CD4-positive, alpha-beta T cell (primary cell): ENCODE measurements around the gene ADAM10. TPM values are rescaled to one million over a fixed set of nuclear protein-coding genes. Genes with fewer than 3 reads are reported as not detected.
A peak's percentile ranks its signal among the peaks of the same experiment; 100 is the strongest.

ENCODE experiments used
- ATAC-seq: fragments of 200-7000 bp; cut with Tn5 transposase; one replicate; pipeline ENCODE4 v1.10.0; 2022; ENCODE audit warnings: mild to moderate bottlenecking; ENCODE audit not compliant: poor library complexity
- CTCF ChIA-PET: fragments of 350-600 bp; sonication (Branson Sonifier 250); formaldehyde crosslinking; loops from one replicate; lab custom pipeline; 2021; ENCODE audit warnings: antibody characterized with exemption, inconsistent platforms; lab: Charles Lee
- POLR2A ChIA-PET: fragments of 350-600 bp; sonication (Branson Sonifier 250); formaldehyde crosslinking; loops from one replicate; lab custom pipeline; 2021; ENCODE audit warnings: antibody characterized with exemption, inconsistent platforms; lab: Charles Lee
- DNase-seq, 14 experiments: peaks; one replicate each; pipeline ENCODE4 v3.0.0-alpha.2; 2013 to 2020; ENCODE audit warnings: mixed read lengths in 2 of 14
- H3K27ac ChIP-seq, 2 donors: one replicate each; pipeline versions ENCODE4 v1.5.1 to v1.7.0; 2013; ENCODE audit warnings: low read length in 2 of 2, low read depth in 1 of 2, mild to moderate bottlenecking in 1 of 2
- H3K27me3 ChIP-seq, 2 experiments: 1 replicate in 1 of 2; 2 replicates in 1 of 2; pipeline versions ENCODE4 v1.6.1 to v1.7.0; 2013; ENCODE audit warnings: low read length in 2 of 2, control low read depth in 1 of 2, mild to moderate bottlenecking in 1 of 2, moderate library complexity in 1 of 2; ENCODE audit not compliant: insufficient read depth in 2 of 2, control insufficient read depth in 1 of 2
- H3K36me3 ChIP-seq: one replicate; pipeline ENCODE4 v1.6.1; 2013; ENCODE audit warnings: low read length, control low read depth; ENCODE audit not compliant: insufficient read depth
- H3K4me1 ChIP-seq: one replicate; pipeline ENCODE4 v1.6.1; 2013; ENCODE audit warnings: low read length, control low read depth; ENCODE audit not compliant: insufficient read depth
- H3K4me3 ChIP-seq: one replicate; pipeline ENCODE4 v1.5.1; 2013; ENCODE audit warnings: mild to moderate bottlenecking, low read length, moderate library complexity
- H3K9me3 ChIP-seq, 2 experiments: 1 replicate in 1 of 2; 2 replicates in 1 of 2; pipeline versions ENCODE4 v1.6.1 to v1.7.0; 2013; ENCODE audit warnings: low read length in 2 of 2, mild to moderate bottlenecking in 2 of 2, control low read depth in 1 of 2, moderate library complexity in 1 of 2; ENCODE audit not compliant: control insufficient read depth in 1 of 2, insufficient read depth in 1 of 2
- H3K27ac Mint-ChIP-seq: one replicate; pipeline ENCODE4 v1.8.0; 2020; ENCODE audit warnings: mixed read lengths
- H3K27me3 Mint-ChIP-seq: one replicate; pipeline ENCODE4 v1.8.0; 2021; ENCODE audit warnings: mixed read lengths
- H3K36me3 Mint-ChIP-seq: one replicate; pipeline ENCODE4 v1.8.0; 2021; ENCODE audit warnings: low read depth, mixed read lengths
- H3K4me1 Mint-ChIP-seq: one replicate; pipeline ENCODE4 v1.8.0; 2021; ENCODE audit warnings: low read depth, mixed read lengths
- H3K4me3 Mint-ChIP-seq: one replicate; pipeline ENCODE4 v1.8.0; 2020; ENCODE audit warnings: mild to moderate bottlenecking, mixed read lengths
- H3K9me3 Mint-ChIP-seq: one replicate; pipeline ENCODE4 v1.8.0; 2020; ENCODE audit warnings: mixed read lengths
- CTCF ChIP-seq: fragments of 200-600 bp; IDR thresholded peaks from one replicate; pipeline ENCODE4 v1.8.0; 2022; ENCODE audit warnings: antibody characterized with exemption, mild to moderate bottlenecking
- intact Hi-C, 2 experiments: fragments of 100-400 bp; cut with DNase I in 1 of 2; cut with micrococcal nuclease in 1 of 2; formaldehyde crosslinking; loops; one replicate each; pipeline versions ENCODE4 v1.15.1 to v1.9.0; 2023 to 2025; cut with DNase I, micrococcal nuclease
- total RNA-seq, 174 experiments: library from RNA in 2 of 174; stranded (reverse) in 2 of 174; gene quantifications; one replicate each; pipeline ENCODE4 v1.2.3 and lab custom pipeline; 2021 to 2026

ADAM10 gene
- total RNA-seq, 2 experiments from 2014 or later, result 70.5 to 80.4 TPM

- TF ChIP-seq CTCF, result no peak
- intact Hi-C loops, result no loop called here
- H3K36me3 Mint-ChIP-seq, result no peaks in the 10 kb centered on the region
- no peaks in the 10 kb centered on the region for H3K36me3 ChIP-seq
- ChIA-PET POLR2A (no interaction called here), CTCF (no interaction called here)
- no peak overlapping the region for H3K27ac ChIP-seq
- no peak overlapping the region for H3K27ac Mint-ChIP-seq
- peaks cover 10% of the 10 kb centered on the region for H3K4me1 Mint-ChIP-seq
- peaks cover 2% of the 10 kb centered on the region for H3K9me3 Mint-ChIP-seq
- no peak for ATAC-seq
- H3K4me3 ChIP-seq, result no peak overlapping the region
- H3K27me3 ChIP-seq, result no peaks in the 10 kb centered on the region
- no peak overlapping the region for H3K4me3 Mint-ChIP-seq
- no peaks in the 10 kb centered on the region for H3K9me3 ChIP-seq
- H3K4me1 ChIP-seq, result peaks cover 7% of the 10 kb centered on the region
- H3K27me3 Mint-ChIP-seq, result no peaks in the 10 kb centered on the region
- no peak for DNase-seq
These were observed 180.1 kb downstream of the ADAM10 start for GRCh38 chr15:58569455-58569854.

- H3K27me3 ChIP-seq, result no peaks in the 10 kb centered on the region
- Mint-ChIP-seq H3K36me3 (no peaks in the 10 kb centered on the region), H3K4me1 (peaks cover 9% of the 10 kb centered on the region), H3K4me3 (no peak overlapping the region), H3K9me3 (peaks cover 2% of the 10 kb centered on the region), H3K27me3 (no peaks in the 10 kb centered on the region), H3K27ac (peak overlapping the region; percentile 52)
- no peak for ATAC-seq
- peak overlapping the region in 1 of 2 donors; percentile 47 for H3K27ac ChIP-seq
- no peaks in the 10 kb centered on the region for H3K36me3 ChIP-seq
- peaks cover 5% of the 10 kb centered on the region for H3K4me1 ChIP-seq
- H3K9me3 ChIP-seq, result no peaks in the 10 kb centered on the region
- intact Hi-C loops, result no loop called here
- ChIA-PET CTCF (interaction anchor here (0.6 kb wide), 1 partner anchor 146 kb away, joined by 3 read pairs; no protein-coding TSS in a partner anchor), POLR2A (no interaction called here)
- no peak overlapping the region for H3K4me3 ChIP-seq
- DNase-seq, result peak in 4 of 14 experiments; percentile 4 to 42 (median 18)
- TF ChIP-seq CTCF, result no peak
These were observed 181.3 kb downstream of the ADAM10 start for GRCh38 chr15:58568157-58568571.

GRCh38 chr15:58566029-58566428 is 183.5 kb downstream of the ADAM10 start:
- no peak for DNase-seq
- no peaks in the 10 kb centered on the region for H3K36me3 ChIP-seq
- Mint-ChIP-seq H3K9me3 (peaks cover 2% of the 10 kb centered on the region), H3K4me1 (peaks cover 9% of the 10 kb centered on the region), H3K27ac (no peak overlapping the region), H3K36me3 (no peaks in the 10 kb centered on the region), H3K4me3 (no peak overlapping the region), H3K27me3 (no peaks in the 10 kb centered on the region)
- no peak overlapping the region for H3K27ac ChIP-seq
- H3K27me3 ChIP-seq, result no peaks in the 10 kb centered on the region
- no peak for ATAC-seq
- no peak for TF ChIP-seq CTCF
- H3K4me3 ChIP-seq, result no peak overlapping the region
- peaks cover 5% of the 10 kb centered on the region for H3K4me1 ChIP-seq
- H3K9me3 ChIP-seq, result no peaks in the 10 kb centered on the region
- intact Hi-C loops, result no loop called here
- CTCF ChIA-PET, result no interaction called here
- POLR2A ChIA-PET, result no interaction called here
